VCaP (cell line): ENCODE results near the gene SLC13A5.

ENCODE experiments used
- H3K27ac ChIP-seq: fragments of 450-650 bp; 2 replicates; pipeline ENCODE4 v1.5.1; 2017
- CTCF ChIP-seq: fragments of 450-650 bp; conservative IDR thresholded peaks from 2 replicates; pipeline ENCODE4 v1.5.1; 2017; ENCODE audit warnings: mild to moderate bottlenecking, moderate library complexity

Gene SLC13A5

GRCh38 chr17:6716736-6717135 is 3.6 kb upstream of the SLC13A5 start:
- TF ChIP-seq CTCF = no peak
- H3K27ac ChIP-seq = no peak overlapping the region

- TF ChIP-seq CTCF = no peak
- H3K27ac ChIP-seq = no peak overlapping the region
Measured at GRCh38 chr17:6714315-6714874, 1.2 kb upstream of the SLC13A5 start.

- TF ChIP-seq CTCF = no peak
- no peak overlapping the region for H3K27ac ChIP-seq
Measured at GRCh38 chr17:6713918-6714271, 726 bp upstream of the SLC13A5 start.

GRCh38 chr17:6712854-6713129 is 377 bp downstream of the SLC13A5 start:
- H3K27ac ChIP-seq = no peak overlapping the region
- no peak for TF ChIP-seq CTCF

GRCh38 chr17:6712058-6712853 is 913 bp downstream of the SLC13A5 start:
- H3K27ac ChIP-seq = no peak overlapping the region
- TF ChIP-seq CTCF = no peak

- TF ChIP-seq CTCF = no peak
Measured at GRCh38 chr17:6711681-6712057, 1.5 kb downstream of the SLC13A5 start.

GRCh38 chr17:6711081-6711674 is 2.0 kb downstream of the SLC13A5 start:
- no peak overlapping the region for H3K27ac ChIP-seq
- TF ChIP-seq CTCF = no peak

More at GRCh38 chr17:6711681-6712057, 1.5 kb downstream of the SLC13A5 start:
- no peak overlapping the region for H3K27ac ChIP-seq
